Measurements from ENCODE around the gene NOXO1.

NOXO1 gene

DNA sequence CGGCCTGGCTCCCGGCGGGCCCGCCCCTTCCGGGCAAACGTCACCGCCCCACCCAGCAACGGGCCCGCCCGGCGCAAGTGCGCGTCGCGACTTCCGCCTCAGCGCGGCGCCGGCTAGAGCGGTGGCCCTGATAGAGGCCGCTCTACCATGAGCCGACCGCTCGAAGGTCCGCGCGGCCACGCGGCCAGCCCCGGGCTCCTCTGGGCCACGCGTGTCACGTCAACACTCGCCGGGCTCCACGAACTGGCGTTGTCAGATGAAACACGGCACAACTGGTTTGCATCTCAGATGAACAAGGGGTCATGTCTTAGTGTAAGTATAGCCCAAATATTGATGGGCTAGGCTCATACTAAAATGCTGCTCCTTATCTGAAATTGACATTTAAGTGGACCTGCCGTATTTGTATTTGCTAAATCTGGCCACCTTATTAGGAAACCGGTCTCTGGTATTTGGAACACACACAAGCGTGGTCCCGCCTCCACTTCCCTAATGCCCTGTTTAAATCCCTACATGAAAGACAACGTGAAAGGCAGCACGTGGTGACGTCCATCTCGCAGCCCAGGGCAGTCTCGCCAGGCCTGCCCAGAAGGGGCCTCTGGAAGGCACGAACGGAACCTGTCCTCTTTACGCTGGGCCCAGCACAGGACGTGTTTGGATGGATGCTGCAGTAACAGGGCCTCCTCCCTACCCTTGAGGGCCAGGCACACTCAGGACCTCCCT lies 28.7 kb upstream of the NOXO1 start, which contains the start of gene ZNF598:
TSS of gene ZNF598 (minus strand) at position 31 of the 720 bp plus-strand sequence.
- no peak for DNase-seq

DNA sequence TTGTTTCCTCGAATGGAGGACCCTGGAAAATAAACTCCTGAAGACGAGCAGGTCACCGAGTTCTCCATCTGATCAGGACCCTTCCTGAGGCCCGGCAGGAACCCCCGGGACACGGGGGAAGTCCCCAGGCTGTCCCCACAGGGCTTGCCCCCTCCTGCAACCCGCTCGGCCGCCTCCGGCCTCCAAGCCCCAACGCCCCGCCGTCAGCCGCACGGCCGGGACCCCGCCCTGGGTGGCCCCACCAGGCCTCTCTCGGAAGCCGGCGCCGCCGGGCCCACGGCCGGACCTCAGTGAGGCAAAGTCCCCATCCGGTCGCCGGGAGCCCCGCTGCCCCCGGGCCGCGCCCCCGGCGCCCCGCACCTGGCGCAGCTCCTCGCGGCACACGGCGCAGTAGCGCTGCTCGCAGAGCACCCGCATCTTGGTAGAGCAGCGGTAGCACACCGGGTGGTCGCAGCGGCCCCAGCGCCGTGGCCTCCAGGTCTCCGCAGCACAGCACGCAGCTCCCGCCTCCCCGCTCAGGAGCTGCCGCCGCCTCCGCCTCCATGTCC lies 28.0 kb upstream of the NOXO1 start:
- no peak for DNase-seq

GRCh38 chr16:2008631-2009163 lies 27.4 kb upstream of the NOXO1 start:
- no peak for DNase-seq

DNA sequence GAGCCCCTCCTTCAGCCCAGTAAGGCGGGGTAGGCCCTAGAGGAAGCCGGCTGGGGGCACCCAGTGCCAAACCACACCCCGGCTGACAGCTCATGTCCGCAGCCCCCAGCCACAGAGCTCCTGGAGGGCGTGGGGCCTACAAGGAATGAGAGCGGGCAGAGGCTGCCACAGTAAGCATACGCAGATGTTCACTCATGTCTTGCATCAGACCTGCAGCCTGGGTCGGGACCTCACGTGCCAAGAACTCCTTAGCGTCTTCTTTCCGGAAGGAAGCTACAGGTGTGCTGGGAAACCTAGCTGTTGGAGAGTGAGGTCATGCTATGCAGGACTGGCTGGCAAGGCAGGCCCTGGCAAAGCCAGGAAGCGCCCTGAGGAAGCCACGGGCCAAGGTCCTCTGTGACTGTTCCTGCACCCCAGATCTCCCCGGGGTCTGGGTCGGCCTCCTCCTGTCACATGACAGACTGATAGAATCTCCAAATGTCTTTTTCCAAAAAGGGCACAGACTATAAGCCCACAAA lies 26.8 kb upstream of the NOXO1 start:
- DNase-seq = no peak

- DNase-seq = no peak
These were observed 26.0 kb upstream of the NOXO1 start for GRCh38 chr16:2007081-2007836.

GRCh38 chr16:2006317-2006716 lies 25.0 kb upstream of the NOXO1 start:
- DNase-seq = no peak

DNA sequence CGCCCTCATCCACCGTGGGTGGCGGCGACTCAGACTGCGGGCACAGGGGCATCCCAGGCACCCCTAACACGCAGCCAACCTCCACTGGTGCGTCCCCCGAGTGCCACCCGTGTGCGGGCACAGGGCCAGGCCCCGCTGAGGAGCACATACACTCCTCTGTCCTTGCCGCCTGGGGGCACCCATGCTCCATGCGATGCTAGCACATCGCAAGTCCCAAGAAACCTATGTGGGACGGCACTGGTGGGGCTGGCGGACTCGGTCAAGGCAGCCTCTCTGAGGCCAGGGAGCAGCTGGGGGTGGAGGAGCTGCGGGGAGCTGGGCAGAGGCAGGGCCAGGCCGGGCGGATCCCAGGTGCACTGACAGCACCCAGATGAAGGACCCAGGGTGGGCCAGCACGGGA lies 24.4 kb upstream of the NOXO1 start:
- no peak for DNase-seq

GRCh38 chr16:2004795-2005517 lies 23.7 kb upstream of the NOXO1 start:
- no peak for DNase-seq

DNA sequence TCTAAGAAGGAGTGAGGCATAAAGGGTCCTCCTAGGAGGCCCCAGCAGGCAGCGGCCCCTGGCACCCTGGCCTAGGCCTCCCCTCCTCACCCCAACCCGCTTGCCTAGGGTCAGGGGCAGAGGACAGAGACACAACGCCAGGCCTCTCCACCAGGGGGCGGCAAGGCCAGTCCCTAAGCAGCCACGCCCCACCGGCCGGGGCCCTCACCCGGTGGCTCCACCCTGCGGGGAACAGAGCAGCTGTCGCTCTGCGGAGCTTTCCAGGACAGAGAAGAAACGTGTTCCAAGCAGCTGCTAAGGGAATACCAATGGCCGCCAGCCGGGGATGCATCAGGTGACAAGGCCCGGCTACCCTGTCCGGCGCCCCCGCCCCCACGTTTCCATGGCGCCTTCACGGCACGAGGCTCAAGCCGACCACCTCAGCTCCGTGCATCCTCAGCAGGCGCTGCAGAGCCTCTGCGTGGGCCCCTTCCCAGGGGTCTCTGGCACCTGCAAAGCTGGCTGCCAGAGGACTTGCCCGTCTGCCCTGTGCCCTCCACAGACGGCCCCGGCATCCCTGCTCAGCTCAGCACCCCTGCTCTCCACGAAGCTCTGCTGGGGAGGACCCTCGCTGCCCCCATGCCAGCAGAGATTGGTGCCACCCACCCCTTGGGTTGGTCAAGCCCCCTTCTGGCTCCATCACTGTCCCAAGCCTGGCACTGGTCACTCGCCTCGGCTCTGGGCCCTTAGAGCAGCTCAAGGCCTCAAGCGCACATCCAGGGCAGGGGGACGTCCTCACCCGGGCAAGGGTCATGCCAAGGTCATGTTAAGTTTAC lies 22.8 kb upstream of the NOXO1 start:
- DNase-seq = no peak

DNA sequence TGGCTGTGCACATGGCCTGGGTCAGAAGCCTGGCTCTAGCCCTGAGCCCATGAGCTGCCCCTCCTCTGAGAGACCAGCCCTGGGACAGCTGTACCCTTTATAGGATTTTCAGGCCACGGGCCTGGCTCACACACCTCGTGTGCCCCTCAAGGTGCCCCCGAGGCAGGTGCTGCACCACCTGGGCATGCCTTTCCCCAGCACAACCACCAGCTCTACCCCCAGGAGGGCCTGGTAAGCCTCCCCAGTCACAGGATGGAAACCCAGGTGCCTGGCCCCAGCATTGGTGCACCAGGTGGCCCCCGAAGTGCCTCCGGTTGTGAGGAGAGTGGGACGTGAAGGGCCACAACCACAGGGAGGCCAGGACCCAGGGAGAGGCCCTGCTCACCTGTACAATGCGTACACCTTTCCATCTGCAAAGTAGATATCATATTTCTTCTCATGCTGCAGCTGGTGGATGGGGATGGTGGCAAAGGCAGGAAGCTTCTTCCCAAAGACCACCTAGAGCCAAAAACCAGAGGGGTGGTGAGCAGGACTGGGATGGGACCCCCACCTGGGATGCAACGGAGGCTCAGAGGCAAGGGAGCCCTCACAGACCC lies 22.1 kb upstream of the NOXO1 start:
- no peak for DNase-seq

DNA sequence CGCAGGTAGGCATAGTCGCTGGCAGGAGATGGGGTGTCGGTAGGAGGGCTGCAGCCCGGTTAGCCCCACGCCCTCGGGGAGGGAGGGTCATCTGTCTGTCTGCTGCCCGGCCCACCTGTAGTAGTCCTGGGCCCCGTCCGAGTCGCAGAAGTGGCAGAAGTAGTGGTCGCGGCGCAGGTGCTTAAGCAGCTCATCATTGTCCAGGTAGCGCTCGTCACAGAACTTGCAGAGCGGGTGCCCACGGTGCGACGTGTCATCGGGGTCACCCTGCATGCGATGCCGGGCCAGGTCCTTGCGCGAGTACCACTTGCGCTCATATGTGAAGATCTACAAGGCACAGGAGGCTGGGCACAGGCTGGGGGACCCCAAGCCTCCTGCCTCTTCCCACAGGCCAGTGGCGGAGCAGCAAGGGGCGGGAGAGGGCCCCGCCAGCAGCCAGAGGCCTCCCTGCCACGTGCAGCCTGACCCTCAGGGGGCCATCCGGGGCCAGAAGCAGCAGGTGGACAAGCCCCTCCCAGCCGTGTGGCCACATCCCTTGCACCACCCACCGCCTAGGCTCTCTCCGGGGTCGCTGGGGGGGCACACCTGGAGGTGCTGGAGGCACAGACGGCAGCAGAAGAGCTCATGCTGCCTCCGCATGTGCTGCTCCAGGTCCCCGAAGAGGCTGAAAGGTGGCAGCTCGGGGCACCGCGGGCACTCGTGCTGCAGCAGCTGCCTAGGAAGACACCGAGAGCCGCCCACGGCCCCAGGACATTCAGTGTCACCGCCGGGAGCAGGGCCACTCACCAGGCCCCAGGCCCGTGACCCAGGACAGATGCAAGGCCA lies 21.3 kb upstream of the NOXO1 start:
- DNase-seq = no peak

- no peak for DNase-seq
These were observed 20.4 kb upstream of the NOXO1 start for GRCh38 chr16:2001456-2002355.

DNA sequence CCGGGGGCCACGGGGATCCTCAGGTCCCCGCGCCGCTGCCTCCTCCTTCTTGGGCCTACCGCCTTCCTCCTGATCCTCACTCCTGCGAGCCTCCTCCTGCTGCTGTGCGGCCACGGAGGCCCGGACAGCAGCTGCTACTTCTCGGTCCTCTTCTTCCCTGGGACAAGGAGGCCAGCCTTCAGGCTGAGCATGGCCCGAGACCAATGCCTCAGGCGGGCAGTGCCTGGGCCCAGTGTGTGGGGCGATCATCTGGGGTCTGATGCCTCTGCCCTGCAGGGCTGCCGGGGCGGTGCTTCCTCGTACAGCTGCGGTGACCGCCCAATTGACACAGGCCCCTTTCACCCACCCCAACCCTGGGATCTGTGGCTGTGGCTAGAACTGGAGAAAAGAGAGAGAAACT lies 19.8 kb upstream of the NOXO1 start:
- DNase-seq = no peak

DNA sequence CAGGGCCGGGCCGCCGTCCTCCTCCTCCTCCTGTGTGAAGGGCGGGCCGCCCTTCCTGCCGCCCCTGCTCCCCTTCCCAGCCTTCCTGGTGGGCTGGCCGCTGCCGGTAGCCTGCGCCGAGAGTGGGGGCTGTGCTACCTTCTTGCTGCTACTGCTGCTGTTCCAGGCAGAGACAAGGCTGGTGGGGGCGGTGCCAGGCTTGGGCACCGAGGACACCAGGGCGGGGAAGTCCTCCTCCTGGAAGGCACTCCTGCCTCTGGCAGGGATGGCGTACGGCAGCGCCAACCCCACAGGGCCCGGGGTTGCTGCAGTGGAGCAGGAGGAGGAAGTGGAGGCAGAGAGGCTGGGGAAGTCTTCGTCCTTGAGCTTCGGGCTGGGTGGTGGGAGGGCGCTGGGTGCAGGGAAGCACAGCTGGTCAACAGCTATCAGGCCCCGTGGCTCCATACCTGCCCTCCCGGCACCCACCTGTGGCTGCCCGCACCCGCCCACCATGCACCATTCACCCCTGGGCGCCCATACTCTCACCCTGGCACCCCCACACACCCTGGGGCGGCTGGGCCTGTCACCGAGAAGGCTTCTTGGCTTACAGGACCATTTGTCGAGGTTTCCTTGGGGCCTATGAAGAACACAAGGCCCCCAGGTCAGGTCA lies 18.7 kb upstream of the NOXO1 start:
- no peak for DNase-seq

- no peak for DNase-seq
These were observed 17.9 kb upstream of the NOXO1 start for GRCh38 chr16:1998852-1999801.

DNA sequence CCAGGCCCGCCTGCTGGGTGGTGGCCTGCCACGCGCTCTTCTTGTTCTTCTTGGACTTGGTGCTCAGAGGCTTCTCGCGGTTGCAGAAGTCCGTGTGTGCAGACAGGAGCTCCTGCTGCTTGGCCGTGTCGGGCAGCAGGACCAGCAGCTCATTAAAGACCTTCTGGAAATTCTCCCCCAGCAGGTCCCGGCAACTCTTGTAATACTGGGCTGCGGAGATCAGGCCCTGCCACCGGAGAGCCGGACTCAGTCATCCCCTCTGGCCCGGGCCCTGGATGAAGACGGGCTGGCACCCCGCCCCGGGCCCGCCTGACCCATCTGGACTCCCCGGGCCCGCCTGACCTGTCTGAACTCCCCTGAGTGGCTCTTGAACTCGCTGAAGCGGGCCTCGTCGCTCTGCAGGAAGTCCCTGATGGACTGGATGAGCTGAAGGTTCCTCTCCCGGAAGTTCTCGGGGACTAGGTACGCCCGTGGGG lies 17.1 kb upstream of the NOXO1 start:
- no peak for DNase-seq

DNA sequence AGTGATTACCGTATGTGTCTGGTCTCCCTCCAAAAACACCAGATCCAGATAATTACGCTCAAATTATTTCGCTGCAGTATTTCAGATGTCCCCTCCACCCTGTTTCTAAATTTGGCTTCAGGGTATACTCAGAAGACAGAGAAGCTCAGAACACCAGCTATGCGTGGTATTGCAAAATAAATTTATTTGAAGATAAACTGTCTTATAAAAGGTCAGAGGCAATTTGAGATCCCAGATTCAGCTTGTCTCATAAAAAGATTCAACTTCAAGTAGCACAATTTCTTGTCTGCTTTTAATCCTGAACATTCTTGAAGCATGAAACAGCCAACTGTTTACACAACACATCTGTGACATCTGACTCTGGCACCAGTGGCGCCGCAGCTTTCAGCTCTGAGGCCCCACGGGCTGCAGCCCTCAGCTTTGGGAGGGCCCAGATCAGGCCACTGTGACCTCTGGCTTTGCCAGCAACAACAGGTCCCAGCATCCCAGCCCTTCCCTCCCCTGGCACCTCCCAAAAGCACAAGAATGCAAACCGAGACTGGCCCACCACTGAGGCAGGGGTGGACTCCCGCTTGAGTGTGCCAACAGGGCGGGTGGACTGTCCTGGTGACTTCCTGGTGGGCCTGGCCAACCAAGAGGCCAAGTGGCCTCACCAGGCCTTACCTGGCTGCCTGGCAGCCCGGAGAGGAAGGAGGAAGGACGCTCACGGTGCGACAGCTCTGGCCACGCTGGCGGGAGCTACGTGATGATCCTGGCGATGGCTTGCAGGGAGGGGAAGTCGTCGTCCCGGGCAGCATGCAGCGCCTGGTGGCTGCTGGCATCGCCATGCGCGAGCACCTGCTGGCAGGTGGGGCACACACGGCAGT lies 16.5 kb upstream of the NOXO1 start:
- no peak for DNase-seq
